ENCODE data around the gene ALOXE3.

Gene ALOXE3

GRCh38 chr17:8158267-8159031, 40.1 kb upstream of the ALOXE3 start:
- peak; percentile 86 for TF ChIP-seq CTCF (IDR thresholded peaks at IDR 0.05; ENCODE audit: borderline replicate concordance, control extremely low read depth, extremely low read depth, insufficient read depth, missing control alignments)
- DNase-seq (ENCODE audit: low spot score) = peak; percentile 84
- in situ Hi-C loops (cut with MboI; ENCODE audit: low sequenced_read_pairs, unreplicated experiment) = no loop called here

- in situ Hi-C loops (cut with MboI; ENCODE audit: low sequenced_read_pairs, unreplicated experiment) = no loop called here
- DNase-seq (ENCODE audit: low spot score) = peak; percentile 97
- no peak for TF ChIP-seq CTCF (IDR thresholded peaks at IDR 0.05; ENCODE audit: borderline replicate concordance, control extremely low read depth, extremely low read depth, insufficient read depth, missing control alignments)
Measured at GRCh38 chr17:8156246-8156992, 38.1 kb upstream of the ALOXE3 start.

GRCh38 chr17:8155996-8156245, 37.6 kb upstream of the ALOXE3 start:
- TF ChIP-seq CTCF (IDR thresholded peaks at IDR 0.05; ENCODE audit: borderline replicate concordance, control extremely low read depth, extremely low read depth, insufficient read depth, missing control alignments) = no peak
- no peak for DNase-seq (ENCODE audit: low spot score)
- in situ Hi-C loops (cut with MboI; ENCODE audit: low sequenced_read_pairs, unreplicated experiment) = no loop called here

- no peak for TF ChIP-seq CTCF (IDR thresholded peaks at IDR 0.05; ENCODE audit: borderline replicate concordance, control extremely low read depth, extremely low read depth, insufficient read depth, missing control alignments)
- in situ Hi-C loops (cut with MboI; ENCODE audit: low sequenced_read_pairs, unreplicated experiment) = no loop called here
Measured at GRCh38 chr17:8155231-8155995, 37.1 kb upstream of the ALOXE3 start.

GRCh38 chr17:8154608-8155155, 36.4 kb upstream of the ALOXE3 start:
- TF ChIP-seq CTCF (IDR thresholded peaks at IDR 0.05; ENCODE audit: borderline replicate concordance, control extremely low read depth, extremely low read depth, insufficient read depth, missing control alignments) = no peak
- in situ Hi-C loops (cut with MboI; ENCODE audit: low sequenced_read_pairs, unreplicated experiment) = no loop called here
- DNase-seq (ENCODE audit: low spot score) = no peak

More at GRCh38 chr17:8155231-8155995, 37.1 kb upstream of the ALOXE3 start:
- no peak for DNase-seq (ENCODE audit: low spot score)

- DNase-seq (ENCODE audit: low spot score) = peak; percentile 70
- in situ Hi-C loops (cut with MboI; ENCODE audit: low sequenced_read_pairs, unreplicated experiment) = no loop called here
- TF ChIP-seq CTCF (IDR thresholded peaks at IDR 0.05; ENCODE audit: borderline replicate concordance, control extremely low read depth, extremely low read depth, insufficient read depth, missing control alignments) = no peak
Measured at GRCh38 chr17:8153957-8154607, 35.8 kb upstream of the ALOXE3 start.
